ENCODE measurements around the gene ECE2.

Gene ECE2

GRCh38 chr3:184300378-184300720 lies 24.5 kb downstream of the ECE2 start:
- intact Hi-C loops (cut with DNase I): no loop called here

DNA sequence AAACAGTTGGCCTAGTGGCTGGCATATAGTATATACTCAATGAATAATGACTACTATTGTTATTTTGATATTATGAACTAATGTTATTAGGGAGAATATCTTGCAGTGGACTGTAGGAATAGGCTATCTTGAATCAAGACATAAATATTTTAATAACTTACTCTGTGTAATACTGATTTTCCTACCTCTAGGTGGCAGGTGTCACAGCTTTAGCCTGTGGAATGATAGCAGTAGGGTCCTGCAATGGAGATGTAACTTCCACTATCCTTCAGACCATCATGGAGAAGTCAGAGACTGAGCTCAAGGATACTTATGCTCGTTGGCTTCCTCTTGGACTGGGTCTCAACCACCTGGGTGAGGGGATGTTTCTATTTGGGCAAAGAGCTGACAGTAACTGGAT lies 29.8 kb downstream of the ECE2 start:
- intact Hi-C loops (cut with DNase I): no loop called here
- peak in 1 of 10 donors; percentile 13 for DNase-seq

More at GRCh38 chr3:184300378-184300720, 24.5 kb downstream of the ECE2 start:
- no peak for DNase-seq

DNA sequence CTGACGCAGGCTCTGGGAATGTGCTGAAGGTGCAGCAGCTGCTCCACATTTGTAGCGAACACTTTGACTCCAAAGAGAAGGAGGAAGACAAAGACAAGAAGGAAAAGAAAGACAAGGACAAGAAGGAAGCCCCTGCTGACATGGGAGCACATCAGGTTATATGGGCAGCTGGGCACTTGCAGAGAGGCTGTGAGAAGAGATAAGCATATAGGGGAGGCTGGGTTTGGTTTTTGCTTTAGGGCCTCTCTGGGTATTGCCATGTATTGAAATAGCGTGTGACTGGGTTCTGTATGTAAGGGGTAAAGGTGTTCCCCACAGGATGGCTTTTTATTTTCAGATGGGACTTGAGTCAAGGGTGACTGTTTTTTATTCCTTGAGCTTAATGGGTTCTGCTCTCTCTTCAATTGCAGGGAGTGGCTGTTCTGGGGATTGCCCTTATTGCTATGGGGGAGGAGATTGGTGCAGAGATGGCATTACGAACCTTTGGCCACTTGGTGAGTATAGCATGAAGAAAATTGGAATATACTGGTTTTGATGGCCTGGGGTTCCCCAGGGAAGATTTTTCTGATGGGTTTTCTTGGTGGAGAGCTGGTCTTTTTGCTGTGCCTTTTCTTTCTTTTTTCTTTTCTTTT lies 30.6 kb downstream of the ECE2 start:
- DNase-seq: peak in 1 of 10 donors; percentile 8
- intact Hi-C loops (cut with DNase I): no loop called here

DNA sequence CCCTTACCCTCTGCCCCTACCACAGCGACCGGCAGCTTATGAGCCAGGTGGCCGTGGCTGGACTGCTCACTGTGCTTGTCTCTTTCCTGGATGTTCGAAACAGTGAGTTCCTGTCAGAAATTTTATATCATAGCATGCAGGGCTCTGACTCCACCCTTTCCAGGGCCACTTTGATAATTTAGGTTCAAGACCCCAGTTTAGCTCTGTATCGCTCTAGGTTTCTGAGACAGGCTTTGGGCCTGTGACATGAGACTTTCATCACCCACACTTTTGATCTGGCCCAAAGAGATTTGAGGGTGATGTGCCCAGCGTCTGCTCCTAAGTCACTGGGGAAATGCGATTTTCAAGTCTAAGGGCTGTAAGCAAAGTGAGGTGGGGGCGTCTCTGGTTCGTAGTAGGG lies 32.1 kb downstream of the ECE2 start:
- intact Hi-C loops (cut with DNase I): no loop called here
- DNase-seq: peak in 2 of 10 donors; percentile 4 to 24

GRCh38 chr3:184308744-184309143 lies 32.9 kb downstream of the ECE2 start:
- intact Hi-C loops (cut with DNase I): no loop called here
- no peak for DNase-seq

GRCh38 chr3:184311633-184312032 lies 35.8 kb downstream of the ECE2 start:
- no peak for DNase-seq
- intact Hi-C loops (cut with DNase I): no loop called here

DNA sequence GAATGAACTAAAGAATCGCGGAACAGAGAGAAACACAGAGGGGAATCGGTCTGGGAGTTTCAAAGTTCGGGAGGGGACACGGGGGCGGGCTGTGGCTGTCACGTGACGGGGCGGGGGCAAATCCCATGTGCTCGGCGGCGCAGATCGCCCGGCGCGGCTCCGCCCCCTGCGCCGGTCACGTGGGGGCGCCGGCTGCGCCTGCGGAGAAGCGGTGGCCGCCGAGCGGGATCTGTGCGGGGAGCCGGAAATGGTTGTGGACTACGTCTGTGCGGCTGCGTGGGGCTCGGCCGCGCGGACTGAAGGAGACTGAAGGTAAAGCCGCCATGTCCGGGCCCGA lies 38.5 kb downstream of the ECE2 start, which contains the start of gene EIF4G1:
Gene EIF4G1, plus strand, starts transcription at position 244 of the 337 bp plus-strand sequence. CDS start 1,191 bp downstream, outside the sequence.
- intact Hi-C loops (cut with DNase I): loop anchor here (2.0 kb wide), 1 partner anchor 16 kb away; the partner anchor contains the start of gene PSMD2
- DNase-seq: peak; percentile 87 to 99 (median 92)

GRCh38 chr3:184314700-184315542 lies 39.1 kb downstream of the ECE2 start:
- intact Hi-C loops (cut with DNase I): loop anchor here (2.0 kb wide), 1 partner anchor 16 kb away; the partner anchor contains the start of gene PSMD2
- DNase-seq: peak; percentile 44 to 93 (median 61)

DNA sequence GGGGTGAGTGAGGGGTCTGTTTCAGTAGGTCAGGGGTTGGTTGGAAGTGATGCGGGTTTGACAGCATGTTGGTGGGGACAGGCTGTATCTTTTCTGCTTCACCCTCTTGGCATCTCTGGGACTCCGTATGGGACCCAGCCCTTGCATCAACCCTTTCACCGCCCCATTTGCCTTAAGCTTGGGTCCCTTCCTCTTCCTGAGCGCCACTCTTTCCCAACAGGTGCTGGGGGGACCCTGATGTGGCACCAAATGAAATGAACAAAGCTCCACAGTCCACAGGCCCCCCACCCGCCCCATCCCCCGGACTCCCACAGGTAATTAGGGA lies 39.7 kb downstream of the ECE2 start:
- intact Hi-C loops (cut with DNase I): loop anchor here (2.0 kb wide), 1 partner anchor 17 kb away; the partner anchor contains the start of gene PSMD2
- peak in 1 of 10 donors; percentile 55 for DNase-seq

GRCh38 chr3:184315871-184316661 lies 40.2 kb downstream of the ECE2 start:
- intact Hi-C loops (cut with DNase I): loop anchor here (2.0 kb wide), 1 partner anchor 17 kb away; the partner anchor contains the start of gene PSMD2
- peak in 2 of 10 donors; percentile 67 to 72 for DNase-seq

GRCh38 chr3:184316792-184317191 lies 41.0 kb downstream of the ECE2 start:
- peak in 2 of 10 donors; percentile 7 to 47 for DNase-seq
- intact Hi-C loops (cut with DNase I): no loop called here

DNA sequence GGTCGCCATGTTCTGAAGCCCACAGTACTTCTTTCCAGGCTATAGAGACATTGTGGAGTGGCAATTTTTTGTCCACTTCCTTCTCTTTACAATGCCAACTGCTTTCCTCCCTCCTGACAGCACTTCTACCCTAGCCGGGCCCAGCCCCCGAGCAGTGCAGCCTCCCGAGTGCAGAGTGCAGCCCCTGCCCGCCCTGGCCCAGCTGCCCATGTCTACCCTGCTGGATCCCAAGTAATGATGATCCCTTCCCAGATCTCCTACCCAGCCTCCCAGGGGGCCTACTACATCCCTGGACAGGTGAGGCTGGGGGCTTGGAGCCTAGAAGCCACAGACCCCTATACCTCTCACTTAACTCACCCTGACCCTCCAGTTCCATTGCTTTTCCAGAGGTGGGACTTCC lies 41.4 kb downstream of the ECE2 start:
- intact Hi-C loops (cut with DNase I): no loop called here
- DNase-seq: peak in 2 of 10 donors; percentile 22 to 32

GRCh38 chr3:184320104-184320445 lies 44.3 kb downstream of the ECE2 start:
- intact Hi-C loops (cut with DNase I): loop anchor here (2.0 kb wide), 1 partner anchor 17 kb away; the partner anchor contains the start of gene FAM131A
- peak; percentile 91 to 99 (median 96) for DNase-seq

DNA sequence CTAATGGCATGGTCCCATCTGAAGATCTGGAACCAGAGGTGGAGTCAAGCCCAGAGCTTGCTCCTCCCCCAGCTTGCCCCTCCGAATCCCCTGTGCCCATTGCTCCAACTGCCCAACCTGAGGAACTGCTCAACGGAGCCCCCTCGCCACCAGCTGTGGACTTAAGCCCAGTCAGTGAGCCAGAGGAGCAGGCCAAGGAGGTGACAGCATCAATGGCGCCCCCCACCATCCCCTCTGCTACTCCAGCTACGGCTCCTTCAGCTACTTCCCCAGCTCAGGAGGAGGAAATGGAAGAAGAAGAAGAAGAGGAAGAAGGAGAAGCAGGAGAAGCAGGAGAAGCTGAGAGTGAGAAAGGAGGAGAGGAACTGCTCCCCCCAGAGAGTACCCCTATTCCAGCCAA lies 45.8 kb downstream of the ECE2 start:
- intact Hi-C loops (cut with DNase I): loop anchor here (2.0 kb wide), 1 partner anchor 15 kb away; the partner anchor contains the start of gene FAM131A
- DNase-seq: peak in 2 of 10 donors; percentile 60 to 63

GRCh38 chr3:184322731-184323487 lies 47.1 kb downstream of the ECE2 start:
- intact Hi-C loops (cut with DNase I): no loop called here
- peak in 2 of 10 donors; percentile 29 to 50 for DNase-seq

- intact Hi-C loops (cut with DNase I): no loop called here
- peak in 2 of 10 donors; percentile 33 to 44 for DNase-seq
These were observed 47.9 kb downstream of the ECE2 start for GRCh38 chr3:184323696-184324095.

DNA sequence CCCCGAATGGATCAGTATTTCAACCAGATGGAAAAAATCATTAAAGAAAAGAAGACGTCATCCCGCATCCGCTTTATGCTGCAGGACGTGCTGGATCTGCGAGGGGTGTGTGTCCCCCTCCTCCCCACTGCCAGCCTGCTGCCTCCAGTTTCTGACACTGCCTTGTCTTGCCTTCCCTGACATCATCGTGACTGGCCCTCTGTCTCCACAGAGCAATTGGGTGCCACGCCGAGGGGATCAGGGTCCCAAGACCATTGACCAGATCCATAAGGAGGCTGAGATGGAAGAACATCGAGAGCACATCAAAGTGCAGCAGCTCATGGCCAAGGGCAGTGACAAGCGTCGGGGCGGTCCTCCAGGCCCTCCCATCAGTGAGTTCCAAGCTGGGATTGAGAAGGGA lies 49.4 kb downstream of the ECE2 start:
- DNase-seq: peak in 2 of 10 donors; percentile 52 to 55
- intact Hi-C loops (cut with DNase I): no loop called here

GRCh38 chr3:184325715-184326369 lies 50.0 kb downstream of the ECE2 start:
- peak in 1 of 10 donors; percentile 33 for DNase-seq
- intact Hi-C loops (cut with DNase I): no loop called here

DNA sequence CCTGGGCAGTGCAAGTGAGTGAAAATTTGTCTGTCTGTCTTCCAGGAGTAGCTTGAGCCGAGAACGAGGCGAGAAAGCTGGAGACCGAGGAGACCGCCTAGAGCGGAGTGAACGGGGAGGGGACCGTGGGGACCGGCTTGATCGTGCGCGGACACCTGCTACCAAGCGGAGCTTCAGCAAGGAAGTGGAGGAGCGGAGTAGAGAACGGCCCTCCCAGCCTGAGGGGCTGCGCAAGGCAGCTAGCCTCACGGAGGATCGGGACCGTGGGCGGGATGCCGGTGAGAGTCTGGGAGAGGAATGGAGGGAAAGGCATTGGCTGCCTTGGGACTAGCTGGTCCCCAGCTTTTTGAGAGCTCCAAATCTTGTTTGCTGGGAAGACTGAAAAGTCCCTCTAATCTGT lies 51.3 kb downstream of the ECE2 start:
- peak in 2 of 10 donors; percentile 75 to 79 for DNase-seq
- intact Hi-C loops (cut with DNase I): no loop called here

Data from posterior cingulate gyrus (tissue), 11 donors.